Liver (tissue), 9 donors: ENCODE data around the gene ZNF579. TPM values are rescaled to one million over a fixed set of nuclear protein-coding genes. Genes with fewer than 3 reads are reported as not detected.

Experiments
- DNase-seq: peaks from one replicate; pipeline ENCODE4 v3.0.0-alpha.2; 2017; ENCODE audit warnings: low spot score
- H3K27ac ChIP-seq, 2 donors: one replicate each; pipeline ENCODE4 v1.7.0; 2013; ENCODE audit warnings: inconsistent platforms in 2 of 2, low read length in 2 of 2, control low read depth in 1 of 2, low read depth in 1 of 2, mild to moderate bottlenecking in 1 of 2
- H3K27me3 ChIP-seq, 4 donors: one replicate each; pipeline versions ENCODE4 v1.6.1 to v1.7.0; 2013; ENCODE audit warnings: low read length in 3 of 4, inconsistent platforms in 1 of 4, mild to moderate bottlenecking in 1 of 4, moderate library complexity in 1 of 4; ENCODE audit not compliant: control insufficient read depth in 4 of 4, insufficient read depth in 4 of 4
- H3K36me3 ChIP-seq, 4 donors: one replicate each; pipeline versions ENCODE4 v1.6.1 to v1.7.0; 2013; ENCODE audit warnings: low read length in 3 of 4, mild to moderate bottlenecking in 3 of 4, low read depth in 1 of 4, moderate library complexity in 1 of 4; ENCODE audit not compliant: control insufficient read depth in 4 of 4, insufficient read depth in 3 of 4
- H3K4me1 ChIP-seq, 4 donors: one replicate each; pipeline versions ENCODE4 v1.6.1 to v1.7.0; 2013; ENCODE audit warnings: low read length in 3 of 4, mild to moderate bottlenecking in 3 of 4, moderate library complexity in 1 of 4; ENCODE audit not compliant: control insufficient read depth in 4 of 4, insufficient read depth in 4 of 4
- H3K4me3 ChIP-seq, 3 donors: one replicate each; pipeline versions ENCODE4 v1.6.1 to v1.7.0; 2013; ENCODE audit warnings: low read length in 3 of 3, control low read depth in 1 of 3, low read depth in 1 of 3, mild to moderate bottlenecking in 1 of 3
- H3K9ac ChIP-seq, 2 donors: one replicate each; pipeline ENCODE4 v1.7.0; 2013; ENCODE audit warnings: low read length in 2 of 2, mild to moderate bottlenecking in 2 of 2, moderate library complexity in 2 of 2, control low read depth in 1 of 2, low read depth in 1 of 2
- H3K9me3 ChIP-seq, 4 donors: one replicate each; pipeline versions ENCODE4 v1.6.1 to v1.7.0; 2013; ENCODE audit warnings: low read length in 3 of 4; ENCODE audit not compliant: control insufficient read depth in 4 of 4
- CTCF ChIP-seq: fragments of 150-350 bp; IDR thresholded peaks from 2 replicates; pipeline ENCODE4 v1.5.1; 2017; ENCODE audit warnings: improper control_type of control experiment, low read depth, low read length; ENCODE audit not compliant: missing input control
- EGR1 ChIP-seq, 2 donors: IDR thresholded peaks; 2 replicates each; pipeline ENCODE4 v1.6.1; 2016 to 2018; ENCODE audit warnings: antibody characterized with exemption in 2 of 2, low read depth in 2 of 2
- FOXA1 ChIP-seq: IDR thresholded peaks from 2 replicates; pipeline ENCODE4 v1.6.1; 2016; ENCODE audit warnings: antibody characterized with exemption
- FOXA2 ChIP-seq: IDR thresholded peaks from 2 replicates; pipeline ENCODE4 v1.6.1; 2016; ENCODE audit warnings: antibody characterized with exemption
- GABPA ChIP-seq, 2 donors: IDR thresholded peaks in 1 of 2; conservative IDR thresholded peaks in 1 of 2; 2 replicates each; pipeline ENCODE4 v1.6.1; 2016; ENCODE audit warnings: antibody characterized with exemption in 2 of 2, mild to moderate bottlenecking in 1 of 2, moderate library complexity in 1 of 2
- HNF4A ChIP-seq, 2 donors: conservative IDR thresholded peaks; 2 replicates each; pipeline ENCODE4 v1.6.1; 2016; ENCODE audit warnings: antibody characterized with exemption in 2 of 2, mild to moderate bottlenecking in 2 of 2
- HNF4G ChIP-seq: IDR thresholded peaks from 2 replicates; pipeline ENCODE4 v1.6.1; 2016; ENCODE audit warnings: antibody characterized with exemption
- JUND ChIP-seq, 2 donors: IDR thresholded peaks; 2 replicates each; pipeline ENCODE4 v1.6.1; 2016; ENCODE audit warnings: antibody characterized with exemption in 2 of 2
- MAX ChIP-seq: IDR thresholded peaks from 2 replicates; pipeline ENCODE4 v1.6.1; 2016; ENCODE audit warnings: antibody characterized with exemption
- NR2F2 ChIP-seq: IDR thresholded peaks from 2 replicates; pipeline ENCODE4 v1.6.1; 2016; ENCODE audit warnings: antibody characterized with exemption
- RAD21 ChIP-seq, 2 donors: IDR thresholded peaks; 2 replicates each; pipeline ENCODE4 v1.6.1; 2016; ENCODE audit warnings: antibody characterized with exemption in 2 of 2, mild to moderate bottlenecking in 2 of 2
- RXRA ChIP-seq, 2 donors: IDR thresholded peaks; 2 replicates each; pipeline ENCODE4 v1.6.1; 2017 to 2018; ENCODE audit warnings: antibody characterized with exemption in 2 of 2, mild to moderate bottlenecking in 1 of 2
- SP1 ChIP-seq: IDR thresholded peaks from 2 replicates; pipeline ENCODE4 v1.6.1; 2018; ENCODE audit warnings: antibody characterized with exemption, mild to moderate bottlenecking
- TAF1 ChIP-seq: conservative IDR thresholded peaks from 2 replicates; pipeline ENCODE4 v1.6.1; 2016; ENCODE audit warnings: antibody characterized with exemption, mild to moderate bottlenecking
- YY1 ChIP-seq: IDR thresholded peaks from 2 replicates; pipeline ENCODE4 v1.6.1; 2016; ENCODE audit warnings: antibody characterized with exemption, mild to moderate bottlenecking
- WGBS: extraction: QIAGEN DNeasy Blood & Tissue Kit; methylation state at CpG from one replicate; pipeline ENCODE4 v1.1.7; 2013; 5-methylcytosine and 5-hydroxymethylcytosine counted together
- polyA plus RNA-seq, 2 donors: library from polyadenylated mRNA; stranded (reverse) in 1 of 2; unstranded in 1 of 2; fragments of 200-250 nt in 1 of 2; fragments of >200 nt in 1 of 2; fragmentation: Nextera tagmentation in 1 of 2; extraction: Ambion mirVana in 1 of 2; gene quantifications; one replicate each; pipeline versions ENCODE4 v1.2.1 to v1.2.3, GENCODE V29; 2013 to 2015
- total RNA-seq, 2 donors: library from RNA; depleted of rRNA; stranded (reverse); fragments of >200 nt; gene quantifications; one replicate each; pipeline ENCODE4 v1.2.3, GENCODE V29; 2014
- TF ChIP-seq, protein P1 (sequence below): IDR thresholded peaks from 2 replicates; pipeline ENCODE4 v1.6.1; 2016; ENCODE audit warnings: antibody characterized with exemption
- donor health status: healthy.
- donor health status: healthy.
- donor health status: healthy.
- donor health status: healthy.
- donor health status: healthy.

ZNF579 gene
- total and polyA plus RNA-seq, 4 donors, result 0.92 to 3.3 (median 1.2) TPM

DNA sequence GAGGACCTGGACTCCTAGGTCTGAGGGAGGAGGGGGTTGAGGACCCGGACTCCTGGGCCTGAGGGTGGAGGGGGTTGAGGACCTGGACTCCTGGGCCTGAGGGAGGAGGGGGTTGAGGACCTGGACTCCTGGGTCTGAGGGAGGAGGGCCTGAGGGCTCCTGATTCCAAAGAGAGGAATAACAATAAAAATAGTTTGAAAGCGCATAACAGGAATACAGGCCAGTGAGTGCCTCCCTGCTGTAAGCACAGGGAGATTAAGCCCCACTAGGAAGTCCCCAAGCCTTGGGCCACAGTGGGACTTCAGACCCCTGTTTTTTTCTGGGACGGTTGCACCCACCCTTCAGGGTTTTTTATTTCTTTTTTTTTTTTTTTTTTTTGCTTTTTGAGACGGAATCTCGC, 42.5 kb downstream of the ZNF579 start:
- Histone ChIP-seq H3K9me3 (no peaks in the 10 kb centered on the region), H3K4me1 (no peaks in the 10 kb centered on the region), H3K9ac (no peak overlapping the region), H3K27me3 (no peaks in the 10 kb centered on the region), H3K36me3 (no peaks in the 10 kb centered on the region), H3K27ac (no peak overlapping the region), H3K4me3 (no peak overlapping the region)
- DNase-seq, result no peak
- TF ChIP-seq EGR1 (IDR thresholded peaks at IDR 0.05; ENCODE audit: low read depth in 2 of 2) (no peak), CTCF (no peak), JUND (IDR thresholded peaks at IDR 0.05) (no peak), NR2F2 (no peak), FOXA2 (no peak), HNF4G (no peak), TAF1 (no peak), FOXA1 (no peak)
- 91% methylated on average over 5 of the region's 5 CpGs for WGBS

- Histone ChIP-seq H3K27ac (no peak overlapping the region), H3K27me3 (no peaks in the 10 kb centered on the region), H3K9me3 (no peaks in the 10 kb centered on the region), H3K9ac (no peak overlapping the region), H3K4me3 (no peak overlapping the region), H3K36me3 (no peaks in the 10 kb centered on the region), H3K4me1 (no peaks in the 10 kb centered on the region)
- WGBS, result 73% methylated on average over 5 of the region's 5 CpGs
- no peak for TF ChIP-seq RAD21 (IDR thresholded peaks at IDR 0.05)
- TF ChIP-seq MAX, result no peak
- TF ChIP-seq YY1, result no peak
- TF ChIP-seq, protein P1, sequence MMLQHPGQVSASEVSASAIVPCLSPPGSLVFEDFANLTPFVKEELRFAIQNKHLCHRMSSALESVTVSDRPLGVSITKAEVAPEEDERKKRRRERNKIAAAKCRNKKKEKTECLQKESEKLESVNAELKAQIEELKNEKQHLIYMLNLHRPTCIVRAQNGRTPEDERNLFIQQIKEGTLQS, result no peak
- TF ChIP-seq FOXA2, result no peak
- TF ChIP-seq GABPA (IDR thresholded peaks at IDR 0.05 in 1 of 2, conservative IDR thresholded peaks at IDR 0.05 in 1 of 2), result no peak
- no peak for TF ChIP-seq NR2F2
- no peak for TF ChIP-seq SP1
- no peak for TF ChIP-seq HNF4G
- no peak for TF ChIP-seq EGR1 (IDR thresholded peaks at IDR 0.05; ENCODE audit: low read depth in 2 of 2)
- TF ChIP-seq CTCF, result no peak
- no peak for TF ChIP-seq HNF4A (conservative IDR thresholded peaks at IDR 0.05)
- TF ChIP-seq FOXA1, result no peak
- TF ChIP-seq RXRA (IDR thresholded peaks at IDR 0.05), result no peak
- DNase-seq, result no peak
Observed at GRCh38 chr19:55537741-55538111, 42.9 kb downstream of the ZNF579 start.
